ENCODE measurements around the gene PCSK5. TPM values are rescaled to one million over a fixed set of nuclear protein-coding genes. Genes with fewer than 3 reads are reported as not detected.

PCSK5 gene
- total and polyA plus RNA-seq, 2 donors (not counting 3 experiments of a cell fraction or from before 2014, with no cell fraction given) = 2.6 to 4.8 TPM

GRCh38 chr9:75855509-75855908 is 35.0 kb upstream of the PCSK5 start:
- CTCF ChIA-PET = interaction anchor here (0.6 to 1.9 kb wide), 15 partner anchors 8 to 903 kb away, joined by 3 to 21 read pairs (median 3); no protein-coding TSS in a partner anchor

More at GRCh38 chr9:75855509-75855908, 35.0 kb upstream of the PCSK5 start:
- peak; percentile 17 for DNase-seq (ENCODE audit: low read depth, low spot score)
- dilution Hi-C loops (cut with MboI; ENCODE audit: extremely low pct_ligation_motif_present, low sequenced_read_pairs) = no loop called here
- Histone ChIP-seq H4K20me1 (replicated peaks; ENCODE audit: control insufficient read depth, extremely low read depth, insufficient read depth, low read length) (no peaks in the 10 kb centered on the region), H3K9me3 (replicated peaks; ENCODE audit: control insufficient read depth, insufficient read depth, low read length) (no peaks in the 10 kb centered on the region), H3K9me1 (replicated peaks; ENCODE audit: control insufficient read depth, extremely low read depth, insufficient read depth, low read length) (no peaks in the 10 kb centered on the region), H2AFZ (ENCODE audit: low read depth, low read length) (no peak overlapping the region), H3K4me1 (ENCODE audit: control insufficient read depth, extremely low read depth, insufficient read depth, low read length) (no peaks in the 10 kb centered on the region), H3K9ac (replicated peaks; ENCODE audit: extremely low read depth, insufficient read depth, low read length) (no peak overlapping the region), H3K36me3 (ENCODE audit: control insufficient read depth in 2 of 2, extremely low read depth in 1 of 2, insufficient read depth in 2 of 2, low read length in 2 of 2) (no peaks in the 10 kb centered on the region), H3K79me2 (ENCODE audit: control insufficient read depth, insufficient read depth, low read length) (no peaks in the 10 kb centered on the region), H3K4me2 (ENCODE audit: insufficient read depth, low read length) (no peak overlapping the region), H3K4me3 (replicated peaks in 1 of 3; ENCODE audit: insufficient read depth in 1 of 3, low read depth in 1 of 3, low read length in 3 of 3) (no peak overlapping the region), H3K27me3 (ENCODE audit: control insufficient read depth in 2 of 2, insufficient read depth in 2 of 2, low read length in 2 of 2) (no peaks in the 10 kb centered on the region), H3K27ac (ENCODE audit: insufficient read depth, low read depth, low read length) (no peak overlapping the region)
- POLR2A ChIA-PET = no interaction called here
- no peak for FAIRE-seq
- TF ChIP-seq MYC (IDR thresholded peaks at IDR 0.05; ENCODE audit: low read depth, low read length) = no peak
- TF ChIP-seq CTCF (IDR thresholded peaks at IDR 0.05; ENCODE audit: extremely low read depth in 1 of 2, insufficient read depth in 1 of 2, low read depth in 1 of 2, low read length in 2 of 2) = peak; percentile 4 to 27
- BruUV-seq (replicated peaks) = no TSS peak
- intact Hi-C loops (cut with micrococcal nuclease) = no loop called here
